GM23248 (cell line): ENCODE results near the gene BBS10. TPM values are rescaled to one million over a fixed set of nuclear protein-coding genes. Genes with fewer than 3 reads are reported as not detected.
"Not testable (repeated sequence)": the region's sequence is repeated elsewhere in the genome, so short reads cannot be mapped to it uniquely, and the experiment has no call there.

Experiments used
- DNase-seq: peaks from one replicate; pipeline ENCODE4 v3.0.0-alpha.2; 2015
- H2AFZ ChIP-seq: fragments of 200-600 bp; sonication (generic); 2 replicates; pipeline ENCODE4 v1.6.1; 2016; ENCODE audit warnings: antibody characterized with exemption
- H3F3A ChIP-seq: fragments of 200-600 bp; sonication (generic); 2 replicates; pipeline ENCODE4 v1.6.1; 2016; ENCODE audit warnings: mild to moderate bottlenecking, antibody characterized with exemption, mixed run types; ENCODE audit not compliant: insufficient read depth
- H3K27ac ChIP-seq: fragments of 200-600 bp; sonication (generic); 2 replicates; pipeline ENCODE4 v1.5.1; 2016; ENCODE audit warnings: mild to moderate bottlenecking
- H3K27me3 ChIP-seq: fragments of 200-600 bp; sonication (generic); replicated peaks from 2 replicates; pipeline ENCODE4 v1.6.1; 2016; ENCODE audit warnings: mild to moderate bottlenecking; ENCODE audit not compliant: insufficient read depth
- H3K36me3 ChIP-seq: fragments of 200-600 bp; sonication (generic); 2 replicates; pipeline ENCODE4 v1.6.1; 2016; ENCODE audit warnings: low read depth, mild to moderate bottlenecking
- H3K4me1 ChIP-seq: fragments of 200-600 bp; sonication (generic); 2 replicates; pipeline ENCODE4 v1.6.1; 2016; ENCODE audit warnings: mild to moderate bottlenecking; ENCODE audit not compliant: insufficient read depth
- H3K4me2 ChIP-seq: fragments of 200-600 bp; sonication (generic); one replicate; pipeline ENCODE4 v1.6.1; 2016; ENCODE audit warnings: mild to moderate bottlenecking; ENCODE audit not compliant: unreplicated experiment
- H3K4me3 ChIP-seq: fragments of 200-600 bp; sonication (generic); 2 replicates; pipeline ENCODE4 v1.5.1; 2016; ENCODE audit warnings: mild to moderate bottlenecking
- H3K79me2 ChIP-seq: fragments of 200-600 bp; sonication (generic); 2 replicates; pipeline ENCODE4 v1.6.1; 2016; ENCODE audit warnings: mild to moderate bottlenecking; ENCODE audit not compliant: insufficient read depth
- H3K9ac ChIP-seq: fragments of 200-600 bp; sonication (generic); 2 replicates; pipeline ENCODE4 v1.6.1; 2016; ENCODE audit warnings: mild to moderate bottlenecking
- H3K9me2 ChIP-seq: fragments of 200-600 bp; sonication (generic); 2 replicates; pipeline ENCODE4 v1.6.1; 2016; ENCODE audit warnings: mixed run types, mild to moderate bottlenecking, moderate library complexity; ENCODE audit not compliant: insufficient read depth
- H3K9me3 ChIP-seq: fragments of 200-600 bp; sonication (generic); one replicate; pipeline ENCODE4 v1.6.1; 2017; ENCODE audit warnings: low read depth
- H4K20me1 ChIP-seq: fragments of 200-600 bp; sonication (generic); 2 replicates; pipeline ENCODE4 v1.6.0; 2016; ENCODE audit not compliant: insufficient read depth
- EZH2 ChIP-seq: fragments of 200-600 bp; sonication (generic); IDR thresholded peaks from 2 replicates; pipeline ENCODE4 v1.6.1; 2018; ENCODE audit warnings: antibody characterized with exemption, mild to moderate bottlenecking; ENCODE audit not compliant: insufficient read depth, poor library complexity, severe bottlenecking
- EZH2phosphoT487 ChIP-seq: fragments of 200-600 bp; sonication (generic); IDR thresholded peaks from 2 replicates; pipeline ENCODE4 v1.6.1; 2018; ENCODE audit warnings: antibody characterized with exemption, moderate library complexity, mild to moderate bottlenecking, low read depth; ENCODE audit not compliant: insufficient read depth
- WGBS, 2 experiments: methylation state at CpG; one replicate each; pipeline ENCODE4 v1.1.6; 2015 to 2017; ENCODE audit warnings: low lambda C conversion rate in 2 of 2, low coverage in 1 of 2; ENCODE audit errors: missing lambda C conversion rate in 2 of 2; 5-methylcytosine and 5-hydroxymethylcytosine counted together
- in situ Hi-C: fragments of 300-500 bp; cut with MboI; formaldehyde crosslinking; loops from 2 replicates; pipeline ENCODE4 v1.15.0; 2020
- polyA plus RNA-seq: library from polyadenylated mRNA; unstranded; fragments of >200 nt; fragmentation: Nextera tagmentation; extraction: Ambion mirVana; gene quantifications from 2 replicates; pipeline ENCODE4 v1.2.1, GENCODE V29; 2016
- total RNA-seq: library from RNA; depleted of rRNA; stranded (reverse); fragments of >200 nt; shearing (Covaris generic); gene quantifications from 2 replicates; pipeline ENCODE4 v1.2.3, GENCODE V29; 2014

The BBS10 gene
- total and polyA plus RNA-seq, 2 experiments from 2014 or later: 15.8 to 16.8 TPM

DNA sequence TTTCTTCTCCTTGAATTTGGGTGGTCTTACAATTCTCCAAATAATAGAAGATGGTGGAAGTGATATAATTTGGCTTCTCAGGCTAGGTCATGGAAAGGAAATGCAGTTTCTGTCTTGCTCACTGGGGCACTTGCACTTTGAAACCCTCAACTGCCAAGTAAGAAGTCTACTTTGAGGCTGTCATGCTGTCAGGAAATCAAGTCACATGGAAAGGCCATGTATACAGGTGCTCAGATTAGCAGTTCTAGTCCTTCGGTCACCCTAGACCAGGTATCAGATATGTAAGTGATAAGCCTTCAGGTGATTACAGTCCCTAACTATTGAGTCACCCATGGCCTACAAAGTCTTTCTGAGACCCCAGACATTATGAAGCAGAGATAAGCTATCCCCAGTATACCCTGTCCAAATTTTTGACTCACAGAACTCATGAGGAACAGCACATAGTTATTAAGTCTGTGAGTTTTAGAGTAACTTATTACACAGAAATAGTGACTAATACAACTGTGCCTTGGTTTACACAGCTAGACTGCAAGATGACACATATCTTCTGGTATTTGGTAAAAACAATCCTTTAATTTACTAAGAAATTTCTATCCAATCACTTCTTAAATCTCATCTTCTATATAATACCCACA lies 26.3 kb upstream of the BBS10 start:
- H2AFZ ChIP-seq: no peak overlapping the region
- TF ChIP-seq EZH2: no peak
- no peak for TF ChIP-seq EZH2phosphoT487
- H3K4me2 ChIP-seq: no peak overlapping the region
- H3K4me3 ChIP-seq: no peak overlapping the region
- no peaks in the 10 kb centered on the region for H4K20me1 ChIP-seq
- WGBS, 2 experiments: 100% methylated on average over 1 of the region's 1 CpG
- H3K79me2 ChIP-seq: no peaks in the 10 kb centered on the region
- no peaks in the 10 kb centered on the region for H3K9me2 ChIP-seq
- no peak overlapping the region for H3K9ac ChIP-seq
- peak; percentile 39 for DNase-seq
- no peaks in the 10 kb centered on the region for H3K9me3 ChIP-seq
- 0 out of 2 replicates have a peak overlapping the region, but pooled peaks have one; percentile 16 for H3K27ac ChIP-seq
- in situ Hi-C loops: no loop called here
- H3F3A ChIP-seq: peaks cover 21% of the 10 kb centered on the region
- peaks cover 46% of the 10 kb centered on the region for H3K36me3 ChIP-seq
- H3K4me1 ChIP-seq: peaks cover 16% of the 10 kb centered on the region
- no peaks in the 10 kb centered on the region for H3K27me3 ChIP-seq

DNA sequence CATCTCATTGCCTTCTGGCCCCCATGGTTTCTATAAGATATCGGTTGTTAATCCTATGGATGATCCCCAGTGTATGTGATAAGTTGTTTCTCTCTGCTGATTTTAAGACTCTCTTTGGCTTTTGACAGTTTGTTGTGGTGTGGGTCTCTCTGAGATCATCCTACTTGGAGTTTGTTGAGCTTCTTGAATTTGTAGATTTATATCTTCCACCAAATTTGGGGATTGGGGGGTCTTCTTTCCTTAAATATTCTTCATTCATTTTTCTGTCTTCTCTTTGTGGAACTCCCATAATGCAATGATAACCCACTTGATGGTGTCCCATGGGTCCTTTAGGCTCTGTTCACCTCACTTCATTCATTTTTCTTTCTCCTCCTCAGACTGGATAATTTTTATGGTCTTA lies 20.0 kb upstream of the BBS10 start:
- DNase-seq: no peak
- peaks cover 73% of the 10 kb centered on the region for H3K36me3 ChIP-seq
- H3K9ac ChIP-seq: no peak overlapping the region
- in situ Hi-C loops: no loop called here
- H3K4me3 ChIP-seq: no peak overlapping the region
- H2AFZ ChIP-seq: no peak overlapping the region
- no peaks in the 10 kb centered on the region for H4K20me1 ChIP-seq
- H3F3A ChIP-seq: peaks cover 9% of the 10 kb centered on the region; the same call in 1 of the 2 replicates
- no peaks in the 10 kb centered on the region for H3K9me2 ChIP-seq
- no peaks in the 10 kb centered on the region for H3K79me2 ChIP-seq
- WGBS, 2 experiments: 94 to 100% methylated on average over 1 of the region's 1 CpG
- H3K4me2 ChIP-seq: no peak overlapping the region
- TF ChIP-seq EZH2phosphoT487 (no peak), EZH2 (no peak)
- H3K4me1 ChIP-seq: no peaks in the 10 kb centered on the region
- H3K27ac ChIP-seq: no peak overlapping the region
- no peaks in the 10 kb centered on the region for H3K9me3 ChIP-seq
- no peaks in the 10 kb centered on the region for H3K27me3 ChIP-seq

DNA sequence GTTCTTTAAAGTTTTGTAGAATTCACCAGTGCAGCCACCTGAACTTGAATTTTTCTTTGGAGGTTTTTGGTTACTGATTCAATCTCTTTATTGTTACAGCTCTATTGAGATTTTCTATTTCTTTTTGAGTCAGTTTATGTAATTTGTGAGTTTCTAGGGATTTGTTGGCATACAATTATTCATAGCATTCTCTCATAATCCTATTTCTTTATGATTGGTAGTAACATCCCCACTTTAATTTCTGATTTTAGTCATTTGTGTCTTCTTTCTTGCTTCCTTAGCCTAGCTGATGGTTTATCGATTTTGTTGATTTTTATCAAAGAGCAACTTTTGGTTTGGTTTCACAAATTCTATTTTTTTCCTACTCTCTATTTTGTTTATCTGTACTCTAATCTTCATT lies 17.9 kb upstream of the BBS10 start:
- in situ Hi-C loops: no loop called here
- no peak overlapping the region for H3K27ac ChIP-seq
- H3K27me3 ChIP-seq: no peaks in the 10 kb centered on the region
- TF ChIP-seq EZH2 (no peak), EZH2phosphoT487 (no peak)
- no peak overlapping the region for H3K4me3 ChIP-seq
- no peak for DNase-seq
- H4K20me1 ChIP-seq: no peaks in the 10 kb centered on the region
- H2AFZ ChIP-seq: no peak overlapping the region
- no peaks in the 10 kb centered on the region for H3K9me2 ChIP-seq
- peaks cover 59% of the 10 kb centered on the region for H3K36me3 ChIP-seq
- H3K4me2 ChIP-seq: no peak overlapping the region
- H3K79me2 ChIP-seq: peaks cover 9% of the 10 kb centered on the region; the same call in 1 of the 2 replicates
- H3K9ac ChIP-seq: no peak overlapping the region
- H3K9me3 ChIP-seq: no peaks in the 10 kb centered on the region
- peaks cover 9% of the 10 kb centered on the region; the same call in 1 of the 2 replicates for H3F3A ChIP-seq
- H3K4me1 ChIP-seq: no peaks in the 10 kb centered on the region
- 100% methylated on average over 1 of the region's 1 CpG for WGBS, 2 experiments

DNA sequence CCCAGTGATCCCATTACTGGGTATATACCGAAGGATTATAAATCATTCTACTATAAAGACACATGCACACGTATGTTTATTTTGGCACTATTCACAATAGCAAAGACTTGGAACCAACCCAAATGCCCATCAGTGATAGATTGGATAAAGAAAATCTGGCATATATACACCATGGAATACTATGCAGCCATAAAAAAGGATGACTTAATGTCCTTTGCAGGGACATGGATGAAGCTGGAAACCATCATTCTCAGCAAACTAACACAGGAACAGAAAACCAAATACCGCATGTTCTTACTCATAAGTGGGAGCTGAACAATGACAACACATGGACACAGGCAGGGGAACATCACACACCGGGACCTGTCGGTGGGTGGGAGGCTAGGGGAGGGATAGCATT lies 15.9 kb upstream of the BBS10 start:
- H3K27ac ChIP-seq, H3K9me2 ChIP-seq, H3K9ac ChIP-seq, H3K9me3 ChIP-seq, H3K4me2 ChIP-seq, H3K4me3 ChIP-seq, H3F3A ChIP-seq, in situ Hi-C loops, H3K4me1 ChIP-seq, H2AFZ ChIP-seq, H3K27me3 ChIP-seq, H4K20me1 ChIP-seq, DNase-seq, H3K79me2 ChIP-seq: not testable (repeated sequence)
- peaks cover 49% of the 10 kb centered on the region for H3K36me3 ChIP-seq
- WGBS, 2 experiments: 99% methylated on average over 5 of the region's 5 CpGs

DNA sequence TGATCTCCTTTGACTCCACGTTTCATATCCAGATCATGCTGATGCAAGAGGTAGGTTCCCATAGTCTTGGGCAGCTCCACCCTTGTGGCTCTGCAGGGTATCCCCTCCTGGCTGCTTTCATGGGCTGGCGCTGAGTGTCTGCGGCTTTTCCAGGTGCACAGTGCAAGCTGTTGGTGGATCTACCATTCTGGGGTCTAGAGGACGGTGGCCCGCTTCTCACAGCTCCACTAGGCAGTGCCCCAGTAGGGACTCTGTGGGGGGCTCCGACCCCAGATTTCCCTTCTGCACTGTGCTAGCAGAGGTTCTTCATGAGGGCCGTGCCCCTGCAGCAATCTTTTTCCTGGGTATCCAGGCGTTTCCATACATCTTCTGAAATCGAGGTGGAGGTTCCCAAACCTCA lies 12.1 kb upstream of the BBS10 start:
- Histone ChIP-seq H3K9me3 (no peaks in the 10 kb centered on the region), H4K20me1 (no peaks in the 10 kb centered on the region), H3K4me3 (no peak overlapping the region), H3K79me2 (peaks cover 9% of the 10 kb centered on the region; the same call in 1 of the 2 replicates), H3K36me3 (peaks cover 38% of the 10 kb centered on the region), H2AFZ (no peak overlapping the region), H3K9me2 (no peaks in the 10 kb centered on the region), H3K4me1 (no peaks in the 10 kb centered on the region), H3F3A (peaks cover 6% of the 10 kb centered on the region; the same call in 1 of the 2 replicates), H3K4me2 (no peak overlapping the region), H3K9ac (no peak overlapping the region), H3K27me3 (no peaks in the 10 kb centered on the region), H3K27ac (no peak overlapping the region)
- 96 to 97% methylated on average over 9 of the region's 9 CpGs for WGBS, 2 experiments
- in situ Hi-C loops: no loop called here
- DNase-seq: no peak
- TF ChIP-seq EZH2phosphoT487 (no peak), EZH2 (no peak)
